IPS DF 4.7 (cell line): ENCODE data around the gene CNNM3.
"Not testable (repeated sequence)": the region's sequence is repeated elsewhere in the genome, so short reads cannot be mapped to it uniquely, and the experiment has no call there.

ENCODE experiments used
- DNase-seq: peaks from one replicate; pipeline ENCODE4 v3.0.0-alpha.2; 2013; ENCODE audit warnings: low spot score; ENCODE audit errors: extremely low read depth

CNNM3 gene

DNA sequence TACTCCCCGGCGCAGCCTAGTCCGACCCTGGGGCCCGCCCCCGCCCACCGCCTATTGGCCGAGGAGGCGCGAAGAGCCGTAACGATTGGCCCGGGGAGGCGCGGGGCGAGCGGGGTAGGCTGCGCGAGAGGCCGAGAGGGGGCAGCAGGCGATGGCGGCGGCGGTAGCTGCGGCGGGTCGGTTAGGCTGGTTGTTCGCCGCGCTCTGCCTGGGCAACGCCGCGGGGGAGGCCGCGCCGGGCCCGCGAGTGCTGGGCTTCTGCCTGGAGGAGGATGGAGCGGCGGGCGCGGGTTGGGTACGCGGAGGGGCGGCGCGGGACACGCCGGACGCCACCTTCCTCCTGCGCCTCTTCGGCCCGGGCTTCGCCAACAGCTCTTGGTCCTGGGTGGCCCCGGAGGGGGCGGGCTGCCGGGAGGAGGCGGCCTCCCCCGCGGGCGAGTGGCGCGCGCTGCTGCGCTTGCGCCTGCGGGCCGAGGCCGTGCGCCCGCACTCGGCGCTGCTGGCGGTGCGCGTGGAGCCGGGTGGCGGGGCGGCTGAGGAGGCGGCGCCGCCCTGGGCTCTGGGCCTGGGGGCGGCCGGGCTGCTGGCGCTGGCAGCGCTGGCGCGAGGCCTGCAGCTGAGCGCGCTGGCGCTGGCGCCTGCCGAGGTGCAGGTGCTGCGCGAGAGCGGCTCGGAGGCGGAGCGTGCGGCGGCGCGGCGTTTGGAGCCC, at the start of gene CNNM3:
TSS of gene CNNM3 (plus strand) at position 142 of the 709 bp plus-strand sequence. CDS start at position 152, 10 bp downstream.
- DNase-seq: no peak

DNA sequence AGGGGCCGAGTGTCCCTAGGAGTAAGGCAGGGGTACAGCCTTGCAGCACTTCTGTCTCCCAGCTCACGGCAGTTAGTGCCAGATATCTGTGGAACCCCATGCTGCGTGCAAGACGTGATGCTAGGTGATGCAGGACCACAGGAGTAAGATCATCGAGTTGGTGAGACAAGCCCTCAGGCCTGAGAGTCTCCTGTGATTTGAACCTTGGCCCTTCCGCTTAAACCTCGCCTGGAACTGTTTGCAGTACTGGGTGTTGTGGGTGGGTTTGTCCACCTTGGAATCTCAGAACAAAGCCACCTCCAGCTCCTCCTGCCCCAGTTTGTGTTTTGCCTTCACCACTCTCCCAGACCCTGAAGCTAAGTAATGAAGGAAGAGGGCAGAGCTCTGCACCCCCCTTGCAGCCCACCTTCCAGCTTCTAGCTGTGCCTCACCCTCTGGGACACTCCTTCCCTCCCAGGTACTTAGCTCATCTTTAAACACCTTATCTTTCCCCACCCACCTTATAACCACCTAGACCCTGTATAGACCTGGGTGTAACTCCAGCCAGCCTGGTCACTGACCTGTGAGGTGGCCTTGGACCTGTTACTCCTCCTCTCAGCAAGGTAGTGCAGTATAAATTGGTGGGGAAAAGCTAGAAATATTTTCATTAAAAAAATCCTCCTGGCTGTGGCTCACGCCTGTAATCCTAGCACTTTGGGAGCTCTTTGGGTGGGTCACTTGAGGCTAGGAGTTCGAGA, 48.8 kb upstream of the CNNM3 start:
- DNase-seq: no peak

GRCh38 chr2:96768083-96768561, 47.9 kb upstream of the CNNM3 start:
- no peak for DNase-seq

- no peak for DNase-seq
These were observed 46.3 kb upstream of the CNNM3 start for GRCh38 chr2:96769814-96770213.

DNA sequence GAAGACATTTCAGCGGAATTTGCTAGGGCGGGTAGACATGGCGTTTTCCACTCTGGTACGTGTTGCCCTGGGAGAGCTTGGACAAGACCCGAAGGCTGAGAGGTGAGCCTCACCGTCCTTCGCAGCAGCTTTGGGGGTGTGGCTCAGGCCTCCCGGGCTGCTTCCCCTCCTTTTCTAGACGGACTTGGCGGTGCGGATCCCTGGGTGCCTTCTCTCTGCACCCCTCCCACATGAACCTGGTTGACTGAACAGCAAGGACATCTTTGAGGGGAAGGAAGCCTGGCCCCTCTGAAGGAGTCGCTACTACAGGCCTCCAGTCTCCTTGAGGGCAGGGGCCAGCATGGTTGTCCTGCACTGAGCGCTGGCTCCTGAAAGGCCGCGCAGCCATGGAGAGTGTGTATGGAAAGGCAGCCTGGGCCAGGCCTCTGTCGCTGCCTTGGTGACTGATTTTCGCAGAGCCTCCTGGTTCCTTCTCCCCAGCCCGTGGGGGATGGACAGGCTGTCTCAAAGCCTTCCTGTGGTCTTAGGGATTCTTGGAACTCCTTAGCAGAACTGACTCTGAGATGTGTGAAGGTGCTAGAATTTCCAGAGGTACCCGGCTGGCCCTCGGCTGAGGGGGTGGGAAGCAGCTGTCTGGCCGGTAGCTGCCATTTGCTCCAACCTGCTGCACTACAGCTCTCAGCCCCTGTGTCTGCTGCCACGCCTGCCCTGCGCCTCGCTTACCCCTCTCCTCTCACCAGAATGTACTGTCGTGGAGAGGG, 45.4 kb upstream of the CNNM3 start:
- no peak for DNase-seq

DNA sequence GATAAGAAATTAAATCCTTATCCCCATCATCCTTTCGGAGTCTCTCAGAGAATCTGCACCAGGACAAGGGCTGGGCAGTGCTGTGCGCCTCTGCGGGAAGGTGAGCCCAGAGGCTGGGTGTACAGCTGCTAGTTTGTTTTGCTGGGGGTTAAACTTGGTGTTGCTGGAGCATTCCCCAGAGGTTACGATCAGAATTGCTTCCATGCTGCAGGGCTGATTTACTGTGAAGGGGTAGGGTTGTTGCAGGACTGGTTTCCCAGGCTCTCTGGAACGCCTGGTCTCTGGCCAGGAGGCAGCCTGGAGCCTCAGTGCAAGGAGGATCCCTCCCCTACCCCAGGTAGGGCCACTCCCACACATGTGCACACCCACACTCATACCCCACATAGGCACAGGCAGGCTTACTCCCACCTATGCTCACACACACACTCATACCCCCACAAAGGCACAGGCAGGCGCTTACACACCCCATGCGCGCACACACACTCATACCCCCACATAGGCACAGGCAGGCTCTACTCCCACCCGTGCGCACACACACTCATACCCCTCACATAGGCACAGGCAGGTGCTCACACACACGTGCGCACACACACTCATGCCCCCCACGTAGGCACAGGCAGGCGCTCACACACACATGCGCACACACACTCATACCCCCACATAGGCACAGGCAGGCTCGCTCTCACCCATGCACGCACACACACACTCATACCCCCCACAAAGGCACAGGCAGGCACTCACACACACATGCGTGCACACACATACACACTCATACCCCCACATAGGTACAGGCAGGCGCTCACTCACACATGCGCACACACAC, 44.1 kb upstream of the CNNM3 start:
- DNase-seq: no peak

DNA sequence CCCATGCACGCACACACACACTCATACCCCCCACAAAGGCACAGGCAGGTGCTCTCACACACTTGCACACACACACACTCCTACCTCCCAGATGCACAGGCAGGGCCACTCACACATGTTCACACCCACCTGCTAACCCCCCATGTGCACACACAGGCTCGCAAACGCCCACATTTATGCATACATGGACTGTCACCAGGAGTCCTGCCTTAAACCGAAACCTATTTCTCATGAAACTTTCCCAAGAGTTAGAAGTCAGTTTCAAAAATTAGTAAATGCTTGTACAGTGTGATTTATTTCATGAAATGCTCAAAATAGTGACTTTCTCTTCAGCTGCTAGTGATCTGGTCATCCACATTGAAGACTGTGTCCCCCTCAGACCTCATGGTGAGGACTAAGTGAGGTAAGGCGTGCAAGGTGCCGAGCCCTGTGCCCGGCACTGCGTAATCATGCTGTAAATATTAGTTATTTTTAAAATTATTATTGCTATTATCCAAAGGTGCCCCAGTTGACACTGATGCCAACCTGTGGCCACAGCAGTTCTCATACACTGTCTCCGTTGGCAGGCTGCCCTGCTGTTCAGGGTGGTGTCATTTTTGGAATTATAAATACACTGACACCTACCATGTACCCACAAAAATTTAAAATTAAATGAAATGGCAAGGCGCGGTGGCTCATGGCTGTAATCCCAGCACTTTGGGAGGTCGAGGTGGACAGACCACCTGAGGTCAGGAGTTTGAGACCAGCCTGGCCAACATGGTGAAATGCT, 43.0 kb upstream of the CNNM3 start:
- DNase-seq: no peak

GRCh38 chr2:96773922-96774321, 42.1 kb upstream of the CNNM3 start:
- DNase-seq: no peak

DNA sequence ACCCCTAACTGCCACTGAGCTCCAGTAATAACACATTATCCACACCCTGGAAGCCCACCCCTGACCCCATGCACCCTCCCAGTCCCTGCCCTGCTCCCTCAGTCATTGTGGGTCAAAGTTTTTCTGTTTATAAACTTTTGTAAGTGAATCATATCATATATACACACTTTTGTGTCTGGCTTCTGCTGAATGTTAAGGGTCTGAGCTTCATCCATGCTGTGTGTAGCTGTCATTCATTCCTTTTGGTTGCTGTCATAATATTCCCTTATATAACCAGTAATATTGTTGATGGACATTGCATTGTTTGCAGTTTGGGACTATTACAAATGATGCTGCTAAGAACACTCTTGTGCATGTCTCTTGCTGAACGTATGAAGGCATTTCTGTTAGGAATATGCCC, 40.9 kb upstream of the CNNM3 start:
- DNase-seq: no peak

DNA sequence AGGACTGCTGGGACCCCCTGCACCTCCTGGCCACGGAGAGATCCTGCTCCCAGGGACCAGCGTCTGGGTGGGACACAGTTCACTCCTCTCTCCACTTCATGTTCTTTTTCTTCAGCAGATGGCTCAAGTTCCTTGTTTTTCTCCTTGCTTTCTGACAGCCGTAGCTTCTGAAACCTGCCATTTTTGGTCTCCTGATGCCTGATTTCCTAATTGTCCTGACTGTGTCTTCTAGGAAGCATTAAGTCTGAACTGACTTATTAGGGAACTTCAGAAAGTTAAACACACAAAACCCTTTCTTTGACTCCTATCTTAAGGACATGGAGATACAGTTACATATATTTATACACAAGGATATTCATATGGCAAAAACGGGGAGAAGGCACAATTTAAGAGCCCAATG, 32.7 kb upstream of the CNNM3 start:
- DNase-seq: no peak

GRCh38 chr2:96787411-96787810, 28.7 kb upstream of the CNNM3 start:
- DNase-seq: no peak

- no peak for DNase-seq
These were observed 27.4 kb upstream of the CNNM3 start for GRCh38 chr2:96788442-96789244.

- no peak for DNase-seq
These were observed 26.8 kb upstream of the CNNM3 start for GRCh38 chr2:96789245-96789617.

DNA sequence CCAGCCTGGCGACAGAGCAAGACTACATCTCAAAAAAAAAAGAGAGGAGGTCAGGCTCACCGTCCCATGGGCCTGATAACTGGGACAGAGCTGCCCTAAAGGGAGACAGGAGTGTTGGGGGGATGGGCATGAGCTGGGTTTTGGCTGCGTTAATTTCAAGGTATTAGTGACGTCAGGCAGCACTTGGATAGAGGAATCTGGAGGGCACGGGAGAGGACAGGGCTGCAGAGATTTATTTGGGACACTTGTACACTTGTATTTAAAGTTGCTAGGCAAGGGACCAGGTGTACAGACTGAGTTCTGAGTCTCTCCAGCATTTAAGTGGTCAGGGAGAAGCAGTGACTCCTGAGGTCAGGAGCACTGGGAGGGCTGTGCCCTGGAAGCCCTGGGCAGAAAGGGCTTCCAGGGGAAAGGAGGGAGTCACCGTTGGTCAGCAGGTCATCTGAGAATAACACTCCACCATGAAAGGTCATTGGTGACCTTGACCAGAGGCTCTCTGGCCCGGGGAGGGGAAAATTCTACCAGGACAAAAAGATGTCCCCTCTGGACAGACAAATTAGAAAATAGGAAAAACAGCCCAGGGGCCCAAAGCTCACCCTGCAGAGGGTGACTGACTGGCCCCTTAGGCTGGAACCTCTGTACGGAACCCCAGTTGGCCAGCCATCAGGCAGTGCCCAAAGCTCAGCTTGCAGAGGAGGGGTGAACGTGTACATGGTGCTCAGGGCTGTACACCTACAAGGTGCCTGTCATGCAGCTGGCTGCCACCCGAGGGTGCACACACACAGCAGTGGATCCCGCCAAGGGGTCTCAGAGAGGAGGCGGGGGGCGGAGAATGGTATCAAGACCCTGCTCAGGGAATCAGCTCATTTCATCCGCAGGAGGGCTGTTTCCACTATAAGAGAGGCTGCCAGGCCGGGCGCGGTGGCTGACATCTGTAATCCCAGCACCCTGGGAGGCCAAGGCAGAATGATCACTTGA, 23.0 kb upstream of the CNNM3 start:
- no peak for DNase-seq

DNA sequence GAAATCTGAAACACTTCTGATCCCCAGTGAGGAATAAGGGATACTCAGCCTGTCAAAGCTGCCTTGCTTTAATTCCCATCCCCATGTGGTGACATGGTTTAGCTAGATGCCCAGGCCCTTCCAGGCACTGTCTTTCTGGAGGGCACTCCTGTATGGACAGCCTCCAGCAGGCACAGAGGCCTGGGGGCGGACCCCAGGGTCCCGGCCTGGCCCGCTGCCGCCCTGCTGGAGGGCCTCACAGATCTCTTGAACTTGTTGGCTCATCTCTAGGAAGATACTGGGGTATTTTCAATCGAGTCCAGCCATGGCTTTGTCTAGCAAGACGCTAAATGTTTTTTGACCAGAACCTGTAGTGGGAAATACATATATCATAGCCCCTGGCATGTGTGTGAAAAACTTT, 21.0 kb upstream of the CNNM3 start:
- DNase-seq: no peak

- DNase-seq: not testable (repeated sequence)
These were observed 19.6 kb upstream of the CNNM3 start for GRCh38 chr2:96796497-96796896.

GRCh38 chr2:96797066-96797625, 18.9 kb upstream of the CNNM3 start:
- DNase-seq: no peak
